GM21390 (cell line): Measurements from ENCODE around the gene GALNT6.

ENCODE experiments used
- ATAC-seq: cut with Tn5 transposase; IDR thresholded peaks from one replicate; pipeline ENCODE4 v1.9.1; 2021; ENCODE audit not compliant: unreplicated experiment

Gene GALNT6

DNA sequence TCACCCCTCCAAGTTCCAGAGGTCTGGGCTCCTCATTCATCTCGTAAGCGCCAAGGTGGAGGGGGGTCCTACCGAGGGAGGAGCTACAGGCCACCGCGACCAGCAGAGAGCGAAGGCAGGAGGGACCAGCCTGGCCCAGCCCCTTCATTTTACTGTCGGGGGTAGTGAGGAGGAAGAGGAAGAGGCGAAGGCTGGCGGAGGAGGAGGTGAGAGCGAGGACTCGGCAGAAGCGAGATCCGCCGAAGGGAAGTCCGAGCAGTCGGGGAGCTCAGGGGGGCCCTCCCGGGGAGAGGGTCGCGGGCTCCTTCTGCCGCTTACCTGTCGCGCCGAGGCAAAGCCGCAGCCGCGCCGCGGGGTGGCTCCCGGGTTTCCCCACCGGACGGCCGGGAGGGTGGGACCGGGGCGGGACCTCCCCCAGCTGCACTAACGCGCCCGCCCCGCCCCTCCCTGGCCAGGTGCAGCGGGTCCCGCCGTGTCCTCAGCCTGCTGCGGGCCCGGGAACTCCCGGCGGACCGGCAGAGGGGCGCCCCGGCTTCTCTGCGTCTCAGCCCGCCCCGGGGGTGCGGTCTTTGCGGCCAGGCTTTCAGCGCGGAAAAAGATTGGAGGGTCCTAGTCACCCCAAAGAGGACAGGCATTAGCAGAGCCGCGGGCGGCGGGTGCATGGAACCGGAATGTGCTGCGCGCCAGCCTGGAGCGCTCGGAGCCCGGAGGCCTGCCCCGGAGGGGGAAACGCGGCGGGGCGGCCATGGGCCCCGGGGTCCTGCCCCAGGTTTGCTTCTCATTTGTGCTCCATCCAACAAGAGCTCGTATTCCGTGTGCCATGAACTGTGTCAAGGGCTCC lies at the start of gene GALNT6:
GALNT6 (minus strand) TSS at position 124 of the 841 bp plus-strand sequence. CDS start 11,625 bp downstream, outside the sequence.
- peak; percentile 41 for ATAC-seq

DNA sequence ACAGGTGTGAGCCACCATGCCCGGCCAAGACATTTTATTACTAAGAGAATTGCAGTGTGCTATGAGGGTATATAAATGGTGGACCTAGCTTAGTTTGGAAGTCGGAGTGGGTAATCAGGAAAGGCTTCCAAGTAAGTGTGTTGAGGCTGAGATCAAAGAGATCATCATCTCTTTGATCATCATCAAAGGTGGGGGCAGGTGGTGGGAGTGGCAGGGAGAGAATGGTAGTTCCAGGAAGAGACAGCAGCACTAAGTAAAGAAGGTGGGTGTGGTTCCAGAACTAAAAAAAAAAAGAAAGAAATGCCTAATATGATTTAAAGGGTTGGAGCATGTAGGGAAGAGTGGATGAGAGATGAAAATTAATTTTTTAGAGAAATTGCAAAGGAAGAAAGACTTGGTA lies 48.1 kb upstream of the GALNT6 start:
- ATAC-seq, result no peak

GRCh38 chr12:51437431-51437830 lies 46.2 kb upstream of the GALNT6 start:
- ATAC-seq, result no peak

DNA sequence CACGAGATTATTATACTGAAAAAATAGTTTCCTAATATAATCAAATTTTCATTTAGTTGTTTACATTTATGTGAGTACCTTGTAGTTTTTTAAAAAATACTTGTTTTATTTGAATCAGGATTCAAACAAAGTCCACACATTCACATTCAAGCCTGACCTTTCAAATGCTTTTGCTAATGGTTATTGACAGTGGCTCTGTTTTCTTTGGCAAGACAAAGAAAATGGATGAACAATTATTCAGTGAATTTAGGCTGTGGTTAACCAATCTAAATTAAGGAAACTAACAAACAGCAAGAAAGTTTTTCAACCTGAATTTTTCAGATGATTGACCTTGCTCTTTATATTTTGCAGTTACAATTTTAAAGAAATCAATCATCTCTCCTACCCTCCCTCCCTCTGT lies 43.1 kb upstream of the GALNT6 start:
- no peak for ATAC-seq

DNA sequence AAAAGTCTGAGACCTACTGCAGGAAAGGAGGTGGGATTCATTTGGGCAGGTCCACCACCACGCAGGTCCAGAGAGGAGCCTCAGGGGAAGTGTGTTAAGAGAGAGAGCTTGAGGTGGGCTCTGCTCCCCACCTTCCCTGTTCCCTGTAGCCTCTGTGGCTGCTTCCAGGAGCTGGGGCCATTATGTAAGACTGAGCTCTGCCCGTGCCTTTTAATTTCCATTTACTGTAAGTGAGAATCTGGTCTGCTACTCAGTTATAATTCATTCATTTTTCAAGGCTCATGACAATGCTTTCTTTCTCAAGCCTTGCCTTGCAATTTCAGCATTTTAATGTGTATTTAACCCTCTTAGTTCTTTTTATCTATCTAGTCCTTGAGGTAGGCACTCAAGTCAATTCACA lies 41.7 kb upstream of the GALNT6 start:
- no peak for ATAC-seq

- ATAC-seq, result no peak
Measured at GRCh38 chr12:51430196-51430895, 39.1 kb upstream of the GALNT6 start.

- ATAC-seq, result no peak
Measured at GRCh38 chr12:51429700-51430099, 38.5 kb upstream of the GALNT6 start.

GRCh38 chr12:51428256-51428655 lies 37.0 kb upstream of the GALNT6 start:
- ATAC-seq, result no peak

- ATAC-seq, result peak; percentile 85
Measured at GRCh38 chr12:51424662-51425539, 33.7 kb upstream of the GALNT6 start, which contains the start of gene SLC4A8. Gene SLC4A8, plus strand, starts transcription at chr12:51424831. Its CDS starts 157 bp downstream, at chr12:51424988.

GRCh38 chr12:51424094-51424661 lies 33.0 kb upstream of the GALNT6 start:
- no peak for ATAC-seq

GRCh38 chr12:51421266-51421884 lies 30.2 kb upstream of the GALNT6 start:
- ATAC-seq, result no peak

GRCh38 chr12:51419425-51420193 lies 28.4 kb upstream of the GALNT6 start:
- ATAC-seq, result no peak

GRCh38 chr12:51417826-51418225 lies 26.6 kb upstream of the GALNT6 start:
- ATAC-seq, result no peak

GRCh38 chr12:51415931-51416330 lies 24.7 kb upstream of the GALNT6 start:
- no peak for ATAC-seq

DNA sequence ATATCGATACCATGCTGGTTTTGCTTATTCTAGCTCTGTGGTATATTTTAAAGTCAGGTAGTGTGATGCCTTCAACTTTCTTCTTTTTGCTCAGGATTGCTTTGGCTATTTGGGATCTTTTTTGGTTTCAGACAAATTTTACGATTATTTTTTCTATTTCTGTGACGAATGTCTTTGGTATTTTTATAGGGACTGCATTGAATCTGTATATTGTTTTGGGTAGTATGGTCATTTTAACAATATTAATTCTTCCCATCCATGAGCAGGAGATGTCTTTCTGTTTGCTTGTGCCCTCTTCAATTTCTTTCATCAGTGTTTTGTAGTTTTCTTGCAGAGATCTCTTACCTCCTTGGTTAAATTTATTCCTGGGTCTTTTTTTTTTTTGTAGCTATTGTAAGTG lies 22.6 kb upstream of the GALNT6 start:
- no peak for ATAC-seq

DNA sequence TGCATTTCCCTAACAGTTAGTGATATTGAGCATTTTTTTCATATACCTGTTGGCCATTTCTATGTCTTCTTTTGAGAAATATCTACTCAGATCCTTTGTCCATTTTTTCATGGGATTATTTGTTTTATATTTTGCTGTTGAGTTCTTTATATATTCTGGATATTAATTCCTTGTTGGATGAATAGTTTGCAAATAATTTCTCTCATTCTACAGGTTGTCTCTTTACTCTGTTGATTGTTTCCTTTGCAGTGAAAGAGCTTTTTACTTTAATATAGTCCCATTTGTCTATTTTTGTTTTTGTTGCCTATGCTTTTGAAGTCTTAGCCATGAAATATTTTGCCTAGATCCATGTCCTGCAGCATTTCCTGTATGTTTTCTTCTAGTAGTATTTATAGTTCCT lies 21.9 kb upstream of the GALNT6 start:
- ATAC-seq, result no peak

GRCh38 chr12:51409846-51410245 lies 18.6 kb upstream of the GALNT6 start:
- no peak for ATAC-seq

DNA sequence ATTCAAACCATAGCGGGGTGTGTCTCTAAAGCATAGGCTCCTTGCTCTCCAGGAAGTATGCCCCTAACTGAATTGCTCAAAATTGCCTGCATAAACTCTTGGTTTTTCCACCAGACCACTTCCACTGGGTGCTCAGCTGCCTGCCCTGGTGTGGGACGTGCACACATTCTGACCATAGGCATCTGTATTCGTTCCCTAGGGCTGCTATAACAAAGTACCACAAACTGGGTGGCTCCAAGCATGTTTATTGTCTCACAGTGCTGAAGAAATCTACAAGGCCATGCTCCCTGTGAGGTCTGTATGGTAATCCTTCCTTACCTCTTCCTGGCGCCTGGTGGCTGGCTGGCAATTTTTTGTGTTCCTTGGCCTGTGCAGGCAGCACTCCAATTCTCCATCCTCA lies 16.4 kb upstream of the GALNT6 start:
- no peak for ATAC-seq

DNA sequence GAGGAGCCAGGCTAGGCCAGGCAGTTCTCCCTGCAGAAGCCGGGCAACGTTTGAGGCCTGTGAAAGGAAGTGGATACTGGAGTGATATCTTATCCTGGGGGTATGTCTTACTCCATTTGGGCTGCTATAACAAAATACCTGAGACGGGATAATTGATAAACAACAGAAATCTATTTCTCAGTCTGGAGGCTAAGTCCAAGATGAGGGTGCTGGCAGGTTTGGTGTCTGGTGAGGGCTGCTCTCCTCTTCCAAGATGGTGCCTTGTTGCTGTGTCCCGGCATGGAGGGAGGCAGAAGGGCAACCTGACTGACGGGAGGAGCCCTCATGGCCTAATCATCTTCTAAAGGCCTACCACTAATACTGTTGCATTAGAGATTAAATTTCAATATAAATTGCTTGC lies 15.7 kb upstream of the GALNT6 start:
- ATAC-seq, result no peak

GRCh38 chr12:51406290-51406689 lies 15.1 kb upstream of the GALNT6 start:
- ATAC-seq, result no peak
